C4-2B (cell line): ENCODE results near the gene PUM2.

Source experiments
- CTCF ChIP-seq: fragments of 450-650 bp; conservative IDR thresholded peaks from 2 replicates; pipeline ENCODE4 v1.5.1; 2017; ENCODE audit warnings: mild to moderate bottlenecking
- ZFX ChIP-seq: fragments of 450-650 bp; IDR thresholded peaks from 2 replicates; pipeline ENCODE4 v1.6.1; 2017

- TF ChIP-seq CTCF (no peak), ZFX (no peak)
Measured at GRCh38 chr2:20209373-20210109, 141.1 kb downstream of the PUM2 start.
